Inflammatory macrophage (primary cell): ENCODE data around the gene TSPAN2.

Source experiments
- DNase-seq, 2 donors: peaks; one replicate each; pipeline ENCODE4 v3.0.0-alpha.2; 2020 to 2022

Gene TSPAN2

DNA sequence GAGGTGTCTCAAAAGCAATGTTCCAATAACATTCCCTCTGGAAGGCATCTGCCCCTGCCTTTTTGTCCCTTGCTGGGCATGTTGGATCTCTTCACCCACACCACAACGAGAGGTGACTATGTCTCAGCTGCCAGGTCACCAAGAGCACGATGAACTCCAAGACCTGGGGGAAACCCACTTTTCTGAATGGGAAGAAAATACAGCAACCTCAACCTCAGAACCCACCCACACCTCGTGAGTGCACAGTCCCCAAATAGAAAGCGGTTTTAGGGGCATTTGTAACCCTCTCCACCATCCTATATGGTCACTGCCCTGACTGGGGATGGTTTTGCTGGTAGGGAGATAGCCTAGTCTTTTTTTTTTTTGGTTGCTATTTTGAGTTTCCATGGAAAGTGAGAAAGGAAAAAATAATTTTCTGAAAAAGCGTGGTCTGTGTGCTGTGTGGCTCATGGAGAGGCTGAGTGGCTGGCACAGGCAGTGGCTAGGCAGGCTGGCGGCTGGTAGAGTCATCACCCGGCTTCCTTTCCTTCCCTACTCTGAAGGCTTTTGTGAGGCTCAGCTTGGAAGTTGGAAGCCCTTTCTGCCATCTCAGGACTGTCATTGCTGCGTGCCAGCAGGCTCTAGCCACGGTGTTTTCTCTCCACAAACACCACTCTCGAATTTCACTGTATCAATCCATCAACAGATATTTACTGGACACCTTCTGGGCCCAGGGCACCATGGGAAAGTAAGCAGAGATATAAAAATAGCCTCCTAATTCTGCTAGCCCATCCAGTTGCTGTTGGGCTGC, 15.8 kb downstream of the TSPAN2 start:
- DNase-seq: no peak

DNA sequence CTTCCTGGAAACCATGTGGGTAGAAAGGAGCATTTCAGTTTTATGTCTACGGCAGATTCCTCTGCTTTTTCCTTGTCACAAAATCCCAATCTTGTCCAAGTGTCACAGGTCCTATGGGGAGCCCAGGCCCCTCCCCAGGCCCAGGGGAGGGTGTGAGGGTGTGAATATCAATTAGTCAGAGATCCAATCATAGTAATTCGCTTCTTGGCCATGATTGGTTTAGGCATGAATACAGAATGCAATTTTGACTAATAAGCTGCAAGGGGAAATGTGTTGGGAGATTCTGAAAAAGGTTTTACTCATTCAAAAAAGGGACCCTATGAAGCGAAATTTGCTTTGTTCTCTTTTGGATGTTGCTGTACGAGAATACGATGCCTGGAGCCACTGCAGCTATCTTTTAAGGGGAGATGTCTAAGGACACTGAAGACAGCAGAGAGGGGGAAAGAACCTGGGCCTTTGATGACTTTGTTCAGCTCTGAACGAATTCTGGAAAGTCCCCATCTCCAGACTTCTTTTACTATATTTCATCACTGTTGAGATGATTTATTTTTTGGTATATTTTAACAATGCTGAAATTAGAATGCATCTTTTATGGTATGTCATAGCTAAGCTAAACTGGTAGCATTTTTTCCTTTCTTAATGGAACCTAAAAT, 18.2 kb downstream of the TSPAN2 start:
- no peak for DNase-seq

DNA sequence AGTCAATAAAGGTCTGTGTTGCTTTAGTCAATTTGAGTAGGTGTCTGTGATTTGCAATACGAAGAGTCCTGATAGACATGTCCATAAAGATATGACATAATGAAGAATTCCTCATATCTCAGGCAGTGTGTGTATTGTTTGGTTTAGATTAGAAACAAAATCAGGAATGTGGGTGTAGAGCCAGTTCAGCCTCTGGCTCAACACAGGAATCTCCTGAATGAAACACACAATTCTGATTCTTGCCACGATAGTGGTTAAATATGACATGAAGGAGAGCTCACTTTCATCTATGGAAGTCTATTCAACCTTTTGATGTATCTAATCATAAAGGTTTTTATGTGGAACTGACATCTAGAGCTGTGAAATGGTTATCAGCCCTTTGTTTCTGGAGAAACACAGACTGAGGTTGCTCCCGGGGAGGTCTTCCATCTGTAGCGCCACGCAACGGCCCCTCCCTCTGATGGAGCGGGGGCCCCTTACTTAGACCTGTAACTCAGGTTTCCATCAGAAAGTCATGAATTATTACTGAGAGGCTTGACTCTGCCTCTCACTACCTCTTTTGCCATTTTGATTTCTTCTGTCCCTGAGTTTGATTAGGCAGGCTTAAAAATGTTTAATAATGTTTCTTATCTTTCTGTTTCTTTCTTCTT, 19.5 kb downstream of the TSPAN2 start:
- DNase-seq: no peak

DNA sequence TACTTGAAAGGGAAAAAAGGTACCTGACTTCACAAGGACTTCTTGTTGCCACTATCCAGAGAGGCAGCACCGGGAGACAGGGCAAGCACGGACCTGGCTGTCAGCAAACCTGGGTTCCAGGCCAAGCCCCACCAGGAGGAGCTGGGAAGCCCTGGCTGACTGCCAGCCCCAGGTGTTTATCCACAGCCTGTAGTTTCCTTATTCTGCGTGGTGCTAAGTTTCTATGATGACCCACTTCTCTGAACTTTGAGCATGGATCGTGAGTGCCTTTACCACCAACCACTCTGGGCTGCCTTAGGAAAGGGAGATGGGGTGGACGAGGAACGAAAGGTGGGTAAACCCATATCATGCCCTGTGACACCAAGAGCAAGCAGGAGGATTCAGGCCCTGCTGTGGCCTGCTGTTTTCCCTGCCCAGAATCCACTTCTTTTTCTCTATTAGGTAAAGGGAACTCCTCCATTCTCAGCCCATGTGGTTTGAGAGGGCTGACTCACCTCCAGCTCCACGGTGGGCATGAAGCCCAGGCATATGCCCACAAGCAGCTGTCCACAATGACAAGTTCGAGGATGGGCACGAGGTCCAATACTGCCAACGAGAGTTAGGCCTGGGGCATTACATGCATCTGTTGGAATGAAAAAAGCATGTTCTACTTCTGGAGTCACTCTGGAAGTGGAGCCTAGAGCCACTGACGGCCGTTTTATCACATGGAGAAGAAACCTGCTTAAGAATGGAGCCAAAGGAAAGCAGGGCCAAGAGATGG, 20.3 kb downstream of the TSPAN2 start:
- DNase-seq: no peak

DNA sequence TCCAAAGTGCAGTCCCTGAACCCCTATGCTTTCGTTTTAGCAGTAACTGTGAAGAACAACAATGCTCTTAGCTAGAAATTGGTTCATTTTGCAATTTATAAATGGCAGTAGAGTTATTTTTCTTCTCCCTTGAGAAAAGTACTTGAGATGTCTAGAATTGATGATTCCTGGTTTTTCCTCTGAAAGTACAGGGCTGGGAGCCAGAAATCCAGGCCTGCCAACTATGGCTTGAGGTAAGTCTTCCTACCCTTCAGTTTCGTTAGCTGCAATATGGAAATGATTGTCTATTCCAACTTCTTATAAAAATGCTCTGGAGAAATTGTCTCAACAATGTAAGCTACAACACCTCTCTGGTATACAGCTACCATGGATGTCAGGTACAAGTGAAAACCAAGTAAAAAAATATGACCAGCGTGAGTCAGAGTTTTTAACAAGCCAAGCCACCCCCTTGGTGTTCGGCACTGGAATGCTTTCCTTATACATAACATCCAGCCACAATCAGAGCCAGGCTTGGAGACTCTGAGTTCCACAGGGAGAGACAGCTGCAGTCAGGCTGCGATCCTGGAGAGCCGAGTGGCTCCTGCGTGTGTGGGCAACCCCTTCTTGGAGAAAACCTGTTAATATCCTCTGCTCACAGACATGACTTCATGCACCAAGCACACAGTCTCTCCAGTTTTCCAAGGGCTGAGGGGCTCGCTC, 22.0 kb downstream of the TSPAN2 start:
- no peak for DNase-seq

DNA sequence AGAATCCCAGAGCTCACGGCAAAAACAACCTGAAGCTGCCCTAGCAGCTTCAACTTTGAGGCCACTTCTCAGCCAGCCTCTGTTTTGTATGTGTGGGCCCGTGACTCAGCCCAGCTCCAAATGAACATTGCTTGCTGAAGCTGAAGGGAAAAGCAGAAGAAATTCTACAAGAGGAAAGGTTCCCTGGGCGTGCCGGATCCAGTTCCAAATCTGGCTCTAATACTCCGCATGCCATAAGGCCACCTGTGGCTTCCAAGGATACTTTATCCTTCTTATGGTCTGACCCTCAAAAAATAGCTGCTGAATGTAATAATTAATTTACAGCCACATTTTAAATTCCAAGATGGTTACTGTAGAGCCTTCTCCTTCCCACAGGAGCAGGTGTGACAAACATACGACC, 24.3 kb downstream of the TSPAN2 start:
- no peak for DNase-seq

DNA sequence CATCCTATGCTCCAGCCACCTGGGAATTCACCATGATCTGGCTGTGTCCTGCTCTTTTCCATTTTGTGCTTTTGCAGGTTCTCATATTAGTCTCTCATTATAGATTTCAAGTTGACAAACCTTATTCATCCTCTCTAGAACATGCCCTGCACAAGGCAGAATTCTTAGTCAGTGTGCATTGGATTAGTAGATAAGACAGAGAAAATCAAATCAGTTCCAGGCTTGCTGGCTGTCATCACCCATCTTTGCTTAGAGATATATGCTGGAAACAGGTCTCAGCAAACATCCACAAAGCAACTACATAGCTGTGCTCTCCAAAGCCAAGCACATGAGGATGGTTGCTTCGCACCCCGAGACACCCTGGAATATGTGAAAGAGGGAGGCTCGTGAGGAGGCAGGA, 24.8 kb downstream of the TSPAN2 start:
- no peak for DNase-seq

DNA sequence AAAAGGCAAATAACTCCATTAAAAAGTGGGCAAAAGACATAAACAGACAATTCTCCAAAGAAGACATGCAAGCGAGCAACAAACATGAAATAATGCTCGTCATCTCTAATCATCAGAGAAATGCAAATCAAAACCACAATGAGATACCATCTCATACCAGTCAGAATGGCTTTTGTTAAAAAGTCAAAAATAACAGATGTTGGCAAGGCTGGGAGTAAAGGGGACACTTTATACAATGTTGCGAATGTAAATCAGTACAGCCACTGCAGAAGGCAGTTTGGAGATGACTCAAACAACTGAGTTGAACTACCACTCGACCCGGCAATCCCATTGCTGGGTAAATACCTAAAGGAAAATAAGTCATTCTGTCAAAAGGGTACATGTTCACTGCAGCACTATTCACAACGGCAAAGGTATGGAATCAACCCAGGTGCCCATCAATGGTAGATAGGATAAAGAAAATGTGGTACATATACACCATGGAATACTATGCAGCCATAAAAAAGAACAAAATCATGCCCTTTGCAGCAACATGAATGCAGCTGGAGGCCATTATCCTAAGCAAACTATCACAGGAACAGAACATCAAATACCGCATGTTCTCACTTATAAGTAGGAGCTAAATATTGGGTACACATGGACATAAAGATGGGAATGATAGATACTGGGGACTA, 25.9 kb downstream of the TSPAN2 start:
- no peak for DNase-seq

DNA sequence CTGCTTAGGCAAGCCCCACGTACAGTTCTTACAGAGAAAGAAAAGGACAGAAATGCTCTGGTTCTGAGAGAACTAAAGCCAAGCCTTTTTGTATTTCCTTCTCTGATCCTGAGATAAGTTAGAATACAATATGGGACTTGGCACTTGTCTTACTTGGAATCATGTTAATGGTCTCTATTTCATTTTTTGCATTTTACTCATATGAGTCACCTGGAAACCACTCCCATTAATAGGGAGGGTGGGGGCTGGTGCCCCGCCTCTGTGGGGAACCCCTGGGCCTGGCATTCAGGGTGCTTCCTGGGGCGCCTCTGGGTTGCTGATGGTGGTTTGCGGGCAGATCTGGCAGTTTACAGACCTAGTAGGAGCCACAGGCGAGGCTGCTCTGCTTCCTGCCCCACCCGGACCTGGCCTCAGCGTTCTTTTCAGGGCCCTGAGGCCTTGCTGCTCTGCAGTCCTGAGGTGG, 26.7 kb downstream of the TSPAN2 start:
- DNase-seq: no peak

DNA sequence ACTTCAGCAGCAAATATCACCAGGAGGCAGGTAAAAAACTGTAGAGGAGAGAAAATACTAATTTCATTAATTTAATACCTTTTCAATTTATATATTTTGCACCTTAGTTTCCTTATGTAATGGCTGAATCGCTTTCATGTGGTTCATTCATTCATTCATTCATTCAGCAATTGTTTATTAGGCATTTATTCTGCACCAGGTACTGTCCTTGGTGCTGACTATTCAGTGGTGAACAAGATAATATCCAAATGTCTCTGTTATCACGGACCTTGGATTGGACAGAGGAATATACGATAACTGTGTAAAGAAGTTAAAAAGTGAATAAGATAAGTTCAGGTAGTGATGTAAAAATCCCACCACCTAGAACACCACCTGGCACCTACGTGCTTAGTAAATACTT, 28.8 kb downstream of the TSPAN2 start:
- no peak for DNase-seq

DNA sequence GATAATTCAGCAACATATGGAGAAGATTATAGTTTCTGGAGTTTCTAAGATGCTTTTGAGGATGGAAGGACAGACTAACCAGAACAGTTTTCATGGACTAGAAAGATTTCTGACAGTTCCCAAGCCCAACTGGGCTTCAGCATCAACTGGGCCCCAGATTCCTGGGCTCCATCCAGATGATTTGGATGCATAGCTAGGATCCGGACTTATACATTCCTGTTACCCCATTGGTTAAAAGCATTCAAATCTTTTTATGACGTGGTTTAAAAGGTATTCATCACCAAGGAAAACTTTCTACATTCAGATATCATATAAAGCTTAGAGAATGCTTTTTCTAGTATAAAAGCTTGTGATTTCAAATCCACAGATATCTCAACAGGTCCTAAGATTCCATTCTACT, 30.0 kb downstream of the TSPAN2 start:
- no peak for DNase-seq

DNA sequence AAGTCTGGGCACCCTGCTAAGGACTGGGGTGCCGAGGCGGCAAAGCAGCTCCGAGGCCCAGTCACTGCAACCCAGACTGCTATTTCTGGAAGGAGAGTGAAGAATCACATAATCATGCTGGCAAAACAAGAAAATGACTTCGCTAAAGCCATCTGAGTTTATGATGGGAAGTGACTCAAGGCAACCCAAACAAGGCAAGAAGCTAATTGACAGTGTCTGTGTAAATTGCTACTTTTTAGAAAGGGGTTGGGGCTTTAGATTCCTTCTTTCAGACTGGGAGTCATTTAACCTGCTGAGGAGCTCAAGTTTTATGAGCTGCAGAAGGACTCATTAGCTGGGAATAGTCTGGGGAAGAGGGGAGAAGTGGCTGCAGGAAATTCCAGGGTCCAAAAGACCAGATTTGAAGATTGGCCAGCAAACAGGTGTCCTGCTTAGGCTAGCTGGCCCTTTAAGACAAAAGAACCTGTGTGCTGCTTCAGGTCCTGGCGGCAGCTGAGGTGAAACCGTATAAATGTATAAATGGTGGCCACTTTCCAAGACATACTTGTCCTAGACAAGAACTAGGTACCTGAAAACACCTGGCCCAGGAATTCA, 31.5 kb downstream of the TSPAN2 start:
- DNase-seq: no peak

DNA sequence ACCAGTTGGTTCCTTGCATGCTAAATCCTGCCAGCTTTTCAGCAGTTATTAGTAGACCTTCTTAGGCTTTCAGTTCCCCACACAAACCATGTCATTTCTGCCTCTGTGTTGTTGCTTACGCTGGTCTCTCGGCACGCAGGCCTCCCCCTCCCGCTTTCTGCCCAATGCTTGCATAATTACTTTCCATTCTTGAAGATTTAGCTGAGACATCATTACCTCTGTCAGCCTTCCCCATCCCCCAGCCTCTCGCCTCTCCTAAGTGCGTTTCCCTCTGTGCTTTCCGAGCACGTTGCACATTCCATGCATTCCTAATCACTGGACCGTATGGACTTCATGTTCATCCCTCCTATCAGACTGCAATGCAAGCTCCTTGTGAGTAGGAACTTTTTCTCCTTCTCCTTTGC, 32.9 kb downstream of the TSPAN2 start:
- DNase-seq: peak in 1 of 2 donors; percentile 22

DNA sequence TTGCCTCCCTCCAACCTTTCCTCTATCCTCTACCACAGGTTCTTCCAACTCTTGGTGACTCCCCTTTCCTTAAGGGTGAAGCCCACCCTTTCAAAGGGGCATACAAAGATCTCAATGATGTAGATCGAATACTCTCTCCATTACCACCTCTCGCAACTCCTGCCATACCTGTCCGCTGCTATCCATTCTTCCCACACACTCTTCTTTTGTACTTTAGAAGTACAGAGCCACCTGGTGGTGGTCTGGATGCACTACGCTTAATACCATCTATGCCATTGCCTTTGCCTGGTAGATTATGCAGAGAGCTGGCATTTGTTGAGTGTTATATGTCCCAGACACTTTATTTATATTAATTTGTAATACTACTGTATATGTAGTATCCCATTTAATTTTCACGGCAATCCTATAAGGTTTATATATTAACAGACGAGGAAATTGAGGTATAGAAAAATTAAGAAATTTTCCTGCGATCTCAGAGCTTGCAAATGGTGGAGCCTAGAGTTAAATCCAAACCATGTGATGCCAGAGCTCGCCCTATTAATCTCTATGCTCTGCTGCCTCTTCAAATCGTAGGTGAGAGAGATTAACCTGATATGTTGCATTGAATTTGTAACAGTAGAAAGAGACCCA, 36.7 kb downstream of the TSPAN2 start:
- DNase-seq: peak; percentile 50 to 52

DNA sequence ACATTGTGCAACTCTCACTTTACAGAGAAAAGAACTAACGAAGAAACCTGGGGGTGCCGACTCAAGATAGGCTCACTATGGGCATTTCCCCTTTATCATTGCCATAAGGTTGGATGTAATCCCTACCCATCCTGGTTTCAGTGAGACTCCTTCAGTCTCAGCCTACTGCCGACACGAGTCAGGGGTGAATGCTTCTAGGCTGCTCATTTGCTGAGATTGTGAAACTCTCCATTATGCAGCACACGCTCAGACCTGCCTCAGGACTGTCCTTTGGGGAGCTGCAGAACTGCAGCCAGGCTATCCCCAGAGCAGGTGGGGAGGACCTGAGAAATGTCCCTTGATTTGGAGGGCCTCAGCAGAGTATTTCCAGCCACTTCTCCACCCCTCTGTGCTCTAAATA, 37.5 kb downstream of the TSPAN2 start:
- DNase-seq: peak in 1 of 2 donors; percentile 2

DNA sequence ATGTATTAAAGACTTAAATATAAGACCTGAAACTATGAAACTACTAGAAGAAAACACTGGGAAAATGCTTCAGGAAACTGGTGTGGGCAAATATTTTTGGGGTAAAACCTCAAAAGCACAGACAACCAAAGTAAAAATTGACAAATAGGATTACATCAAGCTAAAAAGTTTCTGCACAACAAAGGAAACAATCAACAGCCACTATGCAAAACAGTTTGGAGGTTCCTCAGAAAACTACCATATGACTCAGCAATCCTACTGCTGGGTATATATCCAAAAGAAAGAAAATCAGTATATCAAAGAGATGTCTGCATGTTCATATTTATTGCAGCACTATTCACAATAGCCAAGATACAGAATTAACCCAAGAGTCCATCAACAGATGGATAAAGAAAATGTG, 42.6 kb downstream of the TSPAN2 start:
- DNase-seq: peak in 1 of 2 donors; percentile 7

DNA sequence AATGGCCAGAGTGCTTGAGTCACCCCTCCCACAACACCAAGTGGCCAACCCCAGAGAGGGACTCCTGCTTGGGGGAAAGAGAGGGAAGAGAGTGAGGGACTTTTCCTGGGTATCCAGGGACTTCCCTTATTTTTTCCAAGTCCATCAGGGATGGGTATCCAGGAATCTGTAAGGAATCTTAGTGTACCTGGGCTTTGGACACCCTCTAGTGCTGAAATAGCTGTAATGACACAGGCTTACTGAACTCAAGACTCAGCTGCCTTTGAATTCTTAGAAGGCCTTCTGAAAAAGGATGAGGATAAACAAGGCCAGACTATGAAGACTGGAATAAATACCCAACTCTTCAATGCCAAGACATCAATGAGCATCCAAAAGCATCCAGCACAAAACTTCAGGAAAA, 47.6 kb downstream of the TSPAN2 start:
- no peak for DNase-seq

DNA sequence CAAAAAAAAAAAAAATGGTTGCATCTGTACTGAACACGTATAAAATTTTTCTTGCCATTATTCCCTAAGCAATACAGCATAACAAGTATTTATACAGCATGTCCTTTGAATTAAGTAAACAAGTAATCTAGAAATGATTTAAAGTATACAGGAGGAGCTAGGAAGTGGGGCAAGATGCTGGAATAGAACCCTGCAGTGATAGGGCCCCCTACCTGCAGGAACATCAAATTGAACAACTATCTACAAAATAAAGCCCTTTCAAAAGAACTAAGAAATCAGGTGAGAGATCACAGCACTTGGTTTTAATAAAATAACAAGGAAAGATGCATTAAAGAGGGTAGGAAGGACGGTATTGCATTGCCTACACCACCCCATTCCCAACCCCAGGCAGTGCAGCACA, 48.8 kb downstream of the TSPAN2 start:
- no peak for DNase-seq

DNA sequence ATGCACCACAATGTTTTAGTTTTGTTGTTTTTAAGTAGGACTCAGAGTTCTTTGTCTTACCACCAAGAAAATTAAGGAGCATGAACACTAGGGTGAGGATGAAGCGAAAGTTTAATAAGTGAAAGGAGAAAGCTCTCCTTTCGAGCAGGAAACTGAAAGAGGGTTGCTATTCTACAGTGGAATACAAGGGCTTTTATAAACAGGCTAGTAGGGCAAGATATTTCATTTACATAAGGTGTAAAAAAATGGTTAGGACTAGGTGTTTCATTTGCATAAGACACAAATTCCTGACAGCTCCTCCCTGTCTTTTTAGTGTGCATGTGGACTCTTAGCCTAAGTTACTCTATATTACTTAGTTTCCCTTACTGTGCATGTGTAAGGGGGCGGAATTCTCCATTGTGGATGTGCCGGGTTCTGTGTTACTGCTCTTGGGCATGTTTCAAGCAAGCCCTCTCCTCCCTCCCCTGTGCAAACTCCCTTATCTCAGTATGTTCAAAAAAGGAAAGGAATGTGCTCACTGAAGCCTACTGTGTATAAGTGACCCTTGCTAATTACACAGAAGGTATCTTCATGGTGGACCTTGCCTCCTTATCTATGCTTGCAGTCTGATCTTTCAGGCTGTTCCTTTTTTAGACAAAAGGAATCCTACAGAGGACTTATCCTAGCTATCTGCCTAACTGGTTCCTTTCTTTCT, 52.3 kb downstream of the TSPAN2 start:
- no peak for DNase-seq

DNA sequence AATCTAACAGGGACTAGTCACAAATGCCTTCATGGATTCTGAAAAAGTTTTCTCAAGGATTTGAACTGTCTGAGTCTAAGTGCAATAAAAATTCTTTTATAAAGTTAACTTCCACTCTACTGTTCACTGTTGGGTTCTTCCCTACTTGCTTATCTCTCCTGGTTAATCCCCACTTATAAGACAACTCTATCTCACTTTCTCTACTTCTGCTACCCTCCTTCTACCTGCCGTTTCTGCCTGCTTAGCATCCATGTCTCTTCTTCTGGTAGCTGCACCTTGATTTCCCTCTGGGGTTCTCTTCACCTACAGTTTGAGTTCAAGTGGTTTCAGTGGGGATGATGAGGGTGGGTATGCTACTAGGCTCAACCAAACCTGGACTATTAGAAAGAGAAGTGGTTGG, 53.7 kb downstream of the TSPAN2 start:
- DNase-seq: no peak
